Adrenal gland (tissue), 12 donors: Measurements from ENCODE around the gene FAM43A. TPM values are rescaled to one million over a fixed set of nuclear protein-coding genes. Genes with fewer than 3 reads are reported as not detected.

ENCODE experiments used
- DNase-seq, 7 donors: peaks; one replicate each; pipeline ENCODE4 v3.0.0-alpha.2; 2019 to 2020
- H3K27ac ChIP-seq, 5 donors: fragments of 200-600 bp; sonication (generic) in 4 of 5; 1 replicate in 3 of 5; 2 replicates in 2 of 5; pipeline versions ENCODE4 v1.5.1 to v1.8.0; 2016 to 2020; ENCODE audit warnings: mild to moderate bottlenecking in 1 of 5
- H3K27me3 ChIP-seq: fragments of 200-600 bp; 2 replicates; pipeline ENCODE4 v1.8.0; 2021
- H3K36me3 ChIP-seq, 2 donors: fragments of 200-600 bp; replicated peaks in 1 of 2; 1 replicate in 1 of 2; 2 replicates in 1 of 2; pipeline versions ENCODE4 v1.5.1 to v1.8.0; 2018 to 2022
- H3K4me1 ChIP-seq, 2 donors: fragments of 200-600 bp; replicated peaks in 1 of 2; 1 replicate in 1 of 2; 2 replicates in 1 of 2; pipeline versions ENCODE4 v1.5.1 to v1.8.0; 2018 to 2021
- H3K4me3 ChIP-seq, 4 donors: fragments of 200-600 bp; sonication (generic) in 3 of 4; one replicate each; pipeline ENCODE4 v1.5.1; 2016 to 2018
- H3K9me3 ChIP-seq, 3 donors: fragments of 200-600 bp; sonication (generic) in 1 of 3; replicated peaks in 1 of 3; 1 replicate in 2 of 3; 2 replicates in 1 of 3; pipeline versions ENCODE4 v1.5.1 to v1.8.0; 2016 to 2021
- CTCF ChIP-seq, 6 experiments: fragments of 450-650 bp in 4 of 6; fragments of 200-600 bp in 2 of 6; sonication (generic) in 1 of 6; IDR thresholded peaks; 1 replicate in 5 of 6; 2 replicates in 1 of 6; pipeline versions ENCODE4 v1.5.1 to v1.8.0; 2016 to 2021; ENCODE audit warnings: antibody characterized with exemption in 6 of 6, mild to moderate bottlenecking in 2 of 6, moderate library complexity in 1 of 6
- POLR2A ChIP-seq, 2 donors: fragments of 450-650 bp; IDR thresholded peaks; one replicate each; pipeline ENCODE4 v1.6.1; 2017; ENCODE audit warnings: antibody characterized with exemption in 2 of 2, mild to moderate bottlenecking in 2 of 2, moderate library complexity in 1 of 2
- WGBS, 4 donors: extraction: QIAGEN DNeasy Blood & Tissue Kit in 2 of 4; methylation state at CpG; one replicate each; pipeline versions ENCODE4 v1.1.5 to v1.1.7; 2013 to 2017; 5-methylcytosine and 5-hydroxymethylcytosine counted together
- intact Hi-C, 2 donors: fragments of 100-400 bp; cut with DNase I; formaldehyde crosslinking; loops; one replicate each; pipeline versions ENCODE4 v1.14.1 to v1.15.0; 2022 to 2023
- polyA plus RNA-seq, 3 donors: library from polyadenylated mRNA; stranded (reverse); fragments of 200-250 nt in 2 of 3; fragments of 350-450 nt in 1 of 3; fragmentation: Illumina TruSeq in 1 of 3; extraction: RNeasy Lipid Tissue Mini Kit (QIAGEN cat#74804) in 1 of 3; gene quantifications; one replicate each; pipeline ENCODE4 v1.2.3, GENCODE V29; 2013 to 2014
- total RNA-seq, 9 donors: library from RNA; depleted of rRNA in 4 of 9; stranded (reverse); fragments of >200 nt in 4 of 9; fragments of 120-200 nt in 1 of 9; fragmentation: NEBNext Ultra II Directional in 1 of 9; extraction: Animal tissue kit (Norgen Biotek cat#: 25700) in 1 of 9; gene quantifications; one replicate each; pipeline versions ENCODE4 v1.1.0 to v1.2.4, GENCODE V29; 2013 to 2023
- donor health status: healthy with polysubstance abuse.
- donor health status: Bipolar disorder and iron deficiency.
- donor health status: DM: yes; HTN: yes; CAD: no.
- donor health status: DM: no; HTN: no; CAD: no.
- donor health status: DM: no; HTN: no; CAD: no.
- donor health status: DM: yes; HTN: yes; CAD: no.

FAM43A gene
- total and polyA plus RNA-seq, 12 donors = 0.99 to 18.7 (median 7.3) TPM

DNA sequence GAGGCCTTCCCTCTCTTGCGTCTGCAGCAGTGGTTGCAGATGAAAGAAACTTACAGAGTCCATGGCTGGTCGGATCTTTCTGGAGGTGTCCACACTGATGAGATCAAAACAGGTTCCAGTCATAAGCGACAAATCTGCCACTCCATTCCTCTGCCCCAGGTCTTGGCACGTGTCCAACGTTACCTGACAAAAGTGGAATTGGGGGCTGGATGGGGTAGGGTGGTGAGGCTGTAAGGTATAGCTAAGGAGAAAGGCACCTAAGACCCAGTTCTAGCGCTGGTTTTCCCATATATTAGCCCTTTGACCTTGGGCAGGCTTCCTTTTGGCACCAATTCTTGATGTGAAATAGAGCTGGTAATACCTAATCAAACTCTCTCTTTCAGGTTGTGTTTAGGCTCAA is 11.0 kb downstream of the FAM43A start:
- WGBS, 4 donors = 70 to 84% (median 78%) methylated on average over 5 to 6 of the region's 6 CpGs
- no peak for TF ChIP-seq POLR2A (IDR thresholded peaks at IDR 0.05)
- no peak for TF ChIP-seq CTCF (IDR thresholded peaks at IDR 0.05)
- Histone ChIP-seq H3K27ac (no peak overlapping the region), H3K27me3 (no peaks in the 10 kb centered on the region), H3K36me3 (no peaks in the 10 kb centered on the region), H3K4me3 (no peak overlapping the region), H3K4me1 (no peaks in the 10 kb centered on the region), H3K9me3 (no peaks in the 10 kb centered on the region)
- DNase-seq = no peak
- intact Hi-C loops = no loop called here

DNA sequence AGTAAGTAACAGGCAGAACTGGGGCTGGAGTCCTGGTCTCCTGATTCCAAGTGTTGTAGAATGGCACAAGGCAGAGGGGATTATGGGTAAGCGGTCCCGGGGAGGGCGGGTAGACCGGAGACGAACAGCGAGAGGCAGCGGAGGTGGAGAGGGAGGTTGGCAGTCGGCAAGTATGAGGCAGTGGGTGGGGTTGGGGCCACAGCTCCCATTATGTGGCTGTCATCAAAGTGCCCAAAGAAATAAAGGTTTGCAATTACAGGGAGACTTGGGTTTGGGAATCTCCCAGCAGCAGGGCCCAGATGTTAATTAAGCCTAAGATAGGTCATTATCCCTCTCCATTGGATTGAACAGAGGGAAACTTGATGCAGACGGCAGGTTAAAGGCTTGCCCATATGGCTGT is 16.9 kb downstream of the FAM43A start:
- Histone ChIP-seq H3K27me3 (no peaks in the 10 kb centered on the region), H3K36me3 (no peaks in the 10 kb centered on the region), H3K4me1 (no peaks in the 10 kb centered on the region), H3K4me3 (no peak overlapping the region), H3K27ac (no peak overlapping the region), H3K9me3 (no peaks in the 10 kb centered on the region)
- intact Hi-C loops = no loop called here
- WGBS, 4 donors = 94 to 96% (median 95%) methylated on average over 9 of the region's 9 CpGs
- TF ChIP-seq POLR2A (IDR thresholded peaks at IDR 0.05) = no peak
- TF ChIP-seq CTCF (IDR thresholded peaks at IDR 0.05) = no peak
- no peak for DNase-seq

GRCh38 chr3:194705227-194705626 is 19.5 kb downstream of the FAM43A start:
- H3K9me3 ChIP-seq = no peaks in the 10 kb centered on the region
- H3K36me3 ChIP-seq = no peaks in the 10 kb centered on the region
- DNase-seq = no peak
- intact Hi-C loops = no loop called here
- no peak overlapping the region for H3K27ac ChIP-seq
- no peak overlapping the region for H3K4me3 ChIP-seq
- H3K27me3 ChIP-seq = no peaks in the 10 kb centered on the region
- TF ChIP-seq POLR2A (IDR thresholded peaks at IDR 0.05) (no peak), CTCF (IDR thresholded peaks at IDR 0.05) (no peak)
- 73 to 89% (median 82%) methylated on average over 8 of the region's 8 CpGs for WGBS, 4 donors
- H3K4me1 ChIP-seq = no peaks in the 10 kb centered on the region

DNA sequence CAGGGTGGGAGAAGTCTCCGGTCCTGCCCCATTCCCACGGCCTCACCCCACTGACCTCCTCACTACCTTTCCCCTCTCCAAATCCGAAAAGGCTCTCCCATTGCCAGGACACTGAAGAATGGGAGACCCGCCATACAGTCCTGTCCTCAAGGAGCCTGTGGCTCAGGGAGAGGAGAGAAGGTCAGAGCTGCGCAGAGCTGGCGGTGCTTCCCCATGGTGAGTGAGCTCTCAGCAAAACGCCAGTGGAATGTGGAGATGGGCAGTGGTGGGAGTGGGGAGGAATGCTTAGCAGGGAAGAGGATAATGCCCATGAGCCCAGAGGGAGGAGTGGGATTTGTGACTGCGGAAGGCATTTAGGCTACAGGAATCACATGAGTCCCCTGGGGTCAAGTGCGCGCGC is 20.1 kb downstream of the FAM43A start:
- Histone ChIP-seq H3K36me3 (no peaks in the 10 kb centered on the region), H3K4me1 (no peaks in the 10 kb centered on the region), H3K9me3 (no peaks in the 10 kb centered on the region), H3K27me3 (no peaks in the 10 kb centered on the region), H3K4me3 (no peak overlapping the region), H3K27ac (no peak overlapping the region)
- 74 to 86% (median 83%) methylated on average over 8 to 11 of the region's 11 CpGs for WGBS, 4 donors
- TF ChIP-seq POLR2A (IDR thresholded peaks at IDR 0.05) = no peak
- TF ChIP-seq CTCF (IDR thresholded peaks at IDR 0.05) = no peak
- intact Hi-C loops = no loop called here
- DNase-seq = no peak
